Muscle of back (tissue), 11 donors: Measurements from ENCODE around the gene FSTL4. TPM values are rescaled to one million over a fixed set of nuclear protein-coding genes. Genes with fewer than 3 reads are reported as not detected.

ENCODE experiments used
- DNase-seq, 3 donors: peaks; one replicate each; pipeline versions ENCODE4 v3.0.0 to v3.0.0-alpha.2; 2013
- polyA plus RNA-seq, 10 donors: library from polyadenylated mRNA; unstranded; fragments of 120-200 nt; gene quantifications; one replicate each; pipeline ENCODE4 v1.2.1, GENCODE V29; 2013; ENCODE audit not compliant: insufficient read length in 10 of 10

FSTL4 gene
- polyA plus RNA-seq, 10 donors: 0.76 to 3.9 (median 2.0) TPM

- DNase-seq: peak in 1 of 3 donors; percentile 25
These were observed 738 bp downstream of the FSTL4 start for GRCh38 chr5:133611357-133612248.

- DNase-seq: peak; percentile 41 to 82 (median 66)
These were observed 1.6 kb downstream of the FSTL4 start for GRCh38 chr5:133610489-133611356.

GRCh38 chr5:133607451-133607850 lies 4.9 kb downstream of the FSTL4 start:
- no peak for DNase-seq

GRCh38 chr5:133606835-133607234 lies 5.5 kb downstream of the FSTL4 start:
- DNase-seq: no peak

GRCh38 chr5:133605323-133605722 lies 7.0 kb downstream of the FSTL4 start:
- no peak for DNase-seq

GRCh38 chr5:133603711-133604110 lies 8.6 kb downstream of the FSTL4 start:
- no peak for DNase-seq

- DNase-seq: no peak
These were observed 9.4 kb downstream of the FSTL4 start for GRCh38 chr5:133602835-133603380.

- DNase-seq: no peak
These were observed 12.7 kb downstream of the FSTL4 start for GRCh38 chr5:133599600-133599999.

- no peak for DNase-seq
These were observed 13.3 kb downstream of the FSTL4 start for GRCh38 chr5:133599044-133599443.

GRCh38 chr5:133596049-133596448 lies 16.3 kb downstream of the FSTL4 start:
- no peak for DNase-seq

- no peak for DNase-seq
These were observed 16.9 kb downstream of the FSTL4 start for GRCh38 chr5:133595465-133595864.

- no peak for DNase-seq
These were observed 23.1 kb downstream of the FSTL4 start for GRCh38 chr5:133589286-133589685.

GRCh38 chr5:133582971-133583370 lies 29.4 kb downstream of the FSTL4 start:
- no peak for DNase-seq

- DNase-seq: no peak
These were observed 30.4 kb downstream of the FSTL4 start for GRCh38 chr5:133581918-133582317.

- no peak for DNase-seq
These were observed 31.0 kb downstream of the FSTL4 start for GRCh38 chr5:133581348-133581747.

- DNase-seq: no peak
These were observed 31.7 kb downstream of the FSTL4 start for GRCh38 chr5:133580618-133581017.

- DNase-seq: no peak
These were observed 32.6 kb downstream of the FSTL4 start for GRCh38 chr5:133579766-133580165.

GRCh38 chr5:133569347-133569746 lies 43.0 kb downstream of the FSTL4 start:
- peak; percentile 2 to 68 (median 30) for DNase-seq

- DNase-seq: peak; percentile 36 to 65 (median 38)
These were observed 46.3 kb downstream of the FSTL4 start for GRCh38 chr5:133565993-133566392.

- no peak for DNase-seq
These were observed 47.3 kb downstream of the FSTL4 start for GRCh38 chr5:133564921-133565565.

GRCh38 chr5:133562554-133562953 lies 49.8 kb downstream of the FSTL4 start:
- DNase-seq: no peak

GRCh38 chr5:133559960-133560359 lies 52.4 kb downstream of the FSTL4 start:
- DNase-seq: no peak
